GM21737 (cell line): Measurements from ENCODE around the gene PBOV1.
"Not testable (repeated sequence)": the region's sequence is repeated elsewhere in the genome, so short reads cannot be mapped to it uniquely, and the experiment has no call there.

Experiments
- ATAC-seq: cut with Tn5 transposase; IDR thresholded peaks from one replicate; pipeline ENCODE4 v1.9.1; 2021; ENCODE audit warnings: mild to moderate bottlenecking, moderate library complexity; ENCODE audit not compliant: unreplicated experiment

PBOV1 gene

GRCh38 chr6:138239774-138240173, 21.5 kb upstream of the PBOV1 start:
- ATAC-seq: no peak

- ATAC-seq: no peak
These were observed 20.1 kb upstream of the PBOV1 start for GRCh38 chr6:138238368-138238767.

GRCh38 chr6:138237463-138237862, 19.2 kb upstream of the PBOV1 start:
- ATAC-seq: no peak

- ATAC-seq: no peak
These were observed 17.4 kb upstream of the PBOV1 start for GRCh38 chr6:138235693-138236092.

GRCh38 chr6:138235205-138235604, 16.9 kb upstream of the PBOV1 start:
- ATAC-seq: no peak

- no peak for ATAC-seq
These were observed 16.1 kb upstream of the PBOV1 start for GRCh38 chr6:138234363-138234762.

GRCh38 chr6:138231381-138231886, 13.1 kb upstream of the PBOV1 start:
- no peak for ATAC-seq

GRCh38 chr6:138230759-138231380, 12.6 kb upstream of the PBOV1 start:
- no peak for ATAC-seq

- ATAC-seq: no peak
These were observed 11.9 kb upstream of the PBOV1 start for GRCh38 chr6:138230221-138230620.

GRCh38 chr6:138229663-138230179, 11.4 kb upstream of the PBOV1 start:
- ATAC-seq: no peak

GRCh38 chr6:138229072-138229471, 10.8 kb upstream of the PBOV1 start:
- ATAC-seq: no peak

GRCh38 chr6:138227316-138227781, 9.1 kb upstream of the PBOV1 start:
- no peak for ATAC-seq

GRCh38 chr6:138226700-138227315, 8.5 kb upstream of the PBOV1 start:
- ATAC-seq: no peak

- ATAC-seq: no peak
These were observed 7.7 kb upstream of the PBOV1 start for GRCh38 chr6:138225953-138226352.

- ATAC-seq: no peak
These were observed 4.7 kb upstream of the PBOV1 start for GRCh38 chr6:138222901-138223546.

- ATAC-seq: no peak
These were observed 1.6 kb upstream of the PBOV1 start for GRCh38 chr6:138219901-138220300.

- no peak for ATAC-seq
These were observed 1.1 kb upstream of the PBOV1 start for GRCh38 chr6:138219398-138219797.

- ATAC-seq: no peak
These were observed 3.1 kb downstream of the PBOV1 start for GRCh38 chr6:138215093-138215782.

GRCh38 chr6:138212530-138212929, 5.8 kb downstream of the PBOV1 start:
- ATAC-seq: not testable (repeated sequence)

- ATAC-seq: no peak
These were observed 6.7 kb downstream of the PBOV1 start for GRCh38 chr6:138211601-138212000.

GRCh38 chr6:138211048-138211581, 7.2 kb downstream of the PBOV1 start:
- ATAC-seq: no peak
